NCI-H2227 (cell line): ENCODE results near the gene MAGEC1.
A peak's percentile ranks its signal among the peaks of the same experiment; 100 is the strongest.
"Not testable (repeated sequence)": the region's sequence is repeated elsewhere in the genome, so short reads cannot be mapped to it uniquely, and the experiment has no call there.

Experiments
- DNase-seq: peaks from one replicate; lab custom pipeline; 2025; ENCODE audit not compliant: unreplicated experiment; lab: John Stamatoyannopoulos, UW

Gene MAGEC1

GRCh38 chrX:141903400-141904155 is at the start of gene MAGEC1:
Gene MAGEC1 (plus strand): TSS chrX:141903894. CDS start chrX:141905073, 1,179 bp downstream.
- peak; percentile 79 for DNase-seq

- no peak for DNase-seq
Measured at GRCh38 chrX:141857479-141857878, 46.2 kb upstream of the MAGEC1 start.

GRCh38 chrX:141879616-141880015 is 24.1 kb upstream of the MAGEC1 start:
- DNase-seq: no peak

GRCh38 chrX:141888811-141889210 is 14.9 kb upstream of the MAGEC1 start:
- DNase-seq: not testable (repeated sequence)

- DNase-seq: no peak
Measured at GRCh38 chrX:141894733-141895132, 9.0 kb upstream of the MAGEC1 start.

- DNase-seq: no peak
Measured at GRCh38 chrX:141897690-141898089, 6.0 kb upstream of the MAGEC1 start.

- no peak for DNase-seq
Measured at GRCh38 chrX:141902366-141902765, 1.3 kb upstream of the MAGEC1 start.

GRCh38 chrX:141904262-141904661 is 568 bp downstream of the MAGEC1 start:
- DNase-seq: no peak

- DNase-seq: no peak
Measured at GRCh38 chrX:141917801-141918200, 14.1 kb downstream of the MAGEC1 start.

GRCh38 chrX:141924293-141924692 is 20.6 kb downstream of the MAGEC1 start:
- DNase-seq: no peak

- no peak for DNase-seq
Measured at GRCh38 chrX:141928432-141928831, 24.7 kb downstream of the MAGEC1 start.

GRCh38 chrX:141934059-141934641 is 30.5 kb downstream of the MAGEC1 start:
- no peak for DNase-seq

GRCh38 chrX:141935645-141936044 is 32.0 kb downstream of the MAGEC1 start:
- no peak for DNase-seq

GRCh38 chrX:141936080-141936479 is 32.4 kb downstream of the MAGEC1 start:
- no peak for DNase-seq

GRCh38 chrX:141941234-141941633 is 37.5 kb downstream of the MAGEC1 start:
- DNase-seq: no peak

GRCh38 chrX:141945426-141945825 is 41.7 kb downstream of the MAGEC1 start:
- no peak for DNase-seq

GRCh38 chrX:141947350-141947749 is 43.7 kb downstream of the MAGEC1 start:
- DNase-seq: no peak

- DNase-seq: no peak
Measured at GRCh38 chrX:141952603-141953002, 48.9 kb downstream of the MAGEC1 start.

GRCh38 chrX:141958675-141959074 is 55.0 kb downstream of the MAGEC1 start:
- DNase-seq: no peak
